HCT116 (cell line): ENCODE data around the gene PER2.

Source experiments
- EGR1 ChIP-seq: IDR thresholded peaks from 2 replicates; pipeline ENCODE4 v1.6.1; 2012; ENCODE audit warnings: low read depth
- ELF1 ChIP-seq: IDR thresholded peaks from 2 replicates; pipeline ENCODE4 v1.6.1; 2012; ENCODE audit warnings: low read depth, borderline replicate concordance
- EZH2 ChIP-seq: fragments of 200-600 bp; sonication (generic); IDR thresholded peaks from 2 replicates; pipeline ENCODE4 v1.6.1; 2017; ENCODE audit warnings: antibody characterized with exemption, mixed run types
- JUND ChIP-seq: IDR thresholded peaks from 2 replicates; pipeline ENCODE4 v1.6.1; 2012
- MAX ChIP-seq: IDR thresholded peaks from 2 replicates; pipeline ENCODE4 v1.6.1; 2012
- POLR2A ChIP-seq: IDR thresholded peaks from 2 replicates; pipeline ENCODE4 v1.7.0; 2011; ENCODE audit warnings: borderline replicate concordance; ENCODE audit not compliant: insufficient read depth, insufficient read length; ENCODE audit errors: extremely low read depth
- POLR2AphosphoS5 ChIP-seq: IDR thresholded peaks from 2 replicates; pipeline ENCODE4 v1.6.1; 2011; ENCODE audit warnings: mild to moderate bottlenecking, low read depth, low read length, moderate library complexity
- RAD21 ChIP-seq: IDR thresholded peaks from 2 replicates; pipeline ENCODE4 v1.6.1; 2012; ENCODE audit warnings: low read depth, mild to moderate bottlenecking
- SP1 ChIP-seq: IDR thresholded peaks from 2 replicates; pipeline ENCODE4 v1.6.1; 2012; ENCODE audit warnings: low read depth
- ZNF274 ChIP-seq: fragments of 200-500 bp; sonication (Bioruptor generic); IDR thresholded peaks from 2 replicates; pipeline ENCODE4 v1.6.1; 2014; ENCODE audit warnings: mild to moderate bottlenecking, low read depth, low read length, inconsistent platforms
- TF ChIP-seq, protein P1 (sequence below), 3 experiments: fragments of 200-600 bp in 1 of 3; sonication (generic) in 1 of 3; IDR thresholded peaks in 2 of 3; conservative IDR thresholded peaks in 1 of 3; 2 replicates each; pipeline ENCODE4 v1.5.1; 2012 to 2017; ENCODE audit warnings: low read depth in 2 of 3, low read length in 2 of 3, antibody characterized with exemption in 1 of 3, borderline replicate concordance in 1 of 3, control low read depth in 1 of 3, mild to moderate bottlenecking in 1 of 3, mixed read lengths in 1 of 3, mixed run types in 1 of 3, moderate library complexity in 1 of 3; ENCODE audit not compliant: insufficient read depth in 1 of 3
- TF ChIP-seq, protein P2 (sequence below): IDR thresholded peaks from 2 replicates; pipeline ENCODE4 v1.6.1; 2012; ENCODE audit warnings: low read depth

GRCh38 chr2:238294393-238295143 is 6.2 kb upstream of the PER2 start:
- TF ChIP-seq SP1 (no peak), MAX (no peak), EGR1 (no peak), RAD21 (no peak), POLR2A (no peak), JUND (no peak), EZH2 (no peak), ZNF274 (no peak), POLR2AphosphoS5 (no peak), ELF1 (no peak)
- TF ChIP-seq, protein P1, sequence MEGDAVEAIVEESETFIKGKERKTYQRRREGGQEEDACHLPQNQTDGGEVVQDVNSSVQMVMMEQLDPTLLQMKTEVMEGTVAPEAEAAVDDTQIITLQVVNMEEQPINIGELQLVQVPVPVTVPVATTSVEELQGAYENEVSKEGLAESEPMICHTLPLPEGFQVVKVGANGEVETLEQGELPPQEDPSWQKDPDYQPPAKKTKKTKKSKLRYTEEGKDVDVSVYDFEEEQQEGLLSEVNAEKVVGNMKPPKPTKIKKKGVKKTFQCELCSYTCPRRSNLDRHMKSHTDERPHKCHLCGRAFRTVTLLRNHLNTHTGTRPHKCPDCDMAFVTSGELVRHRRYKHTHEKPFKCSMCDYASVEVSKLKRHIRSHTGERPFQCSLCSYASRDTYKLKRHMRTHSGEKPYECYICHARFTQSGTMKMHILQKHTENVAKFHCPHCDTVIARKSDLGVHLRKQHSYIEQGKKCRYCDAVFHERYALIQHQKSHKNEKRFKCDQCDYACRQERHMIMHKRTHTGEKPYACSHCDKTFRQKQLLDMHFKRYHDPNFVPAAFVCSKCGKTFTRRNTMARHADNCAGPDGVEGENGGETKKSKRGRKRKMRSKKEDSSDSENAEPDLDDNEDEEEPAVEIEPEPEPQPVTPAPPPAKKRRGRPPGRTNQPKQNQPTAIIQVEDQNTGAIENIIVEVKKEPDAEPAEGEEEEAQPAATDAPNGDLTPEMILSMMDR (IDR thresholded peaks at IDR 0.05 in 2 of 3, conservative IDR thresholded peaks at IDR 0.05 in 1 of 3; ENCODE audit: borderline replicate concordance in 1 of 3, insufficient read depth in 1 of 3, low read depth in 2 of 3, low read length in 2 of 3), result no peak
- TF ChIP-seq, protein P2, sequence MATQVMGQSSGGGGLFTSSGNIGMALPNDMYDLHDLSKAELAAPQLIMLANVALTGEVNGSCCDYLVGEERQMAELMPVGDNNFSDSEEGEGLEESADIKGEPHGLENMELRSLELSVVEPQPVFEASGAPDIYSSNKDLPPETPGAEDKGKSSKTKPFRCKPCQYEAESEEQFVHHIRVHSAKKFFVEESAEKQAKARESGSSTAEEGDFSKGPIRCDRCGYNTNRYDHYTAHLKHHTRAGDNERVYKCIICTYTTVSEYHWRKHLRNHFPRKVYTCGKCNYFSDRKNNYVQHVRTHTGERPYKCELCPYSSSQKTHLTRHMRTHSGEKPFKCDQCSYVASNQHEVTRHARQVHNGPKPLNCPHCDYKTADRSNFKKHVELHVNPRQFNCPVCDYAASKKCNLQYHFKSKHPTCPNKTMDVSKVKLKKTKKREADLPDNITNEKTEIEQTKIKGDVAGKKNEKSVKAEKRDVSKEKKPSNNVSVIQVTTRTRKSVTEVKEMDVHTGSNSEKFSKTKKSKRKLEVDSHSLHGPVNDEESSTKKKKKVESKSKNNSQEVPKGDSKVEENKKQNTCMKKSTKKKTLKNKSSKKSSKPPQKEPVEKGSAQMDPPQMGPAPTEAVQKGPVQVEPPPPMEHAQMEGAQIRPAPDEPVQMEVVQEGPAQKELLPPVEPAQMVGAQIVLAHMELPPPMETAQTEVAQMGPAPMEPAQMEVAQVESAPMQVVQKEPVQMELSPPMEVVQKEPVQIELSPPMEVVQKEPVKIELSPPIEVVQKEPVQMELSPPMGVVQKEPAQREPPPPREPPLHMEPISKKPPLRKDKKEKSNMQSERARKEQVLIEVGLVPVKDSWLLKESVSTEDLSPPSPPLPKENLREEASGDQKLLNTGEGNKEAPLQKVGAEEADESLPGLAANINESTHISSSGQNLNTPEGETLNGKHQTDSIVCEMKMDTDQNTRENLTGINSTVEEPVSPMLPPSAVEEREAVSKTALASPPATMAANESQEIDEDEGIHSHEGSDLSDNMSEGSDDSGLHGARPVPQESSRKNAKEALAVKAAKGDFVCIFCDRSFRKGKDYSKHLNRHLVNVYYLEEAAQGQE, result no peak
